HG02970 (cell line): ENCODE data around the gene TJAP1.
"Not testable (repeated sequence)": the region's sequence is repeated elsewhere in the genome, so short reads cannot be mapped to it uniquely, and the experiment has no call there.

Source experiments
- ATAC-seq: cut with Tn5 transposase; IDR thresholded peaks from one replicate; pipeline ENCODE4 v1.9.1; 2021; ENCODE audit warnings: mild to moderate bottlenecking, moderate library complexity, moderate number of reproducible peaks; ENCODE audit not compliant: unreplicated experiment, low FRiP score

The TJAP1 gene

GRCh38 chr6:43521836-43522235 is 44.5 kb downstream of the TJAP1 start:
- no peak for ATAC-seq

- ATAC-seq: no peak
These were observed 45.3 kb downstream of the TJAP1 start for GRCh38 chr6:43522547-43523261.

GRCh38 chr6:43523284-43523683 is 45.9 kb downstream of the TJAP1 start:
- no peak for ATAC-seq

GRCh38 chr6:43524483-43524961 is 47.2 kb downstream of the TJAP1 start:
- no peak for ATAC-seq

GRCh38 chr6:43532201-43532600 is 54.8 kb downstream of the TJAP1 start:
- no peak for ATAC-seq

GRCh38 chr6:43538986-43539385 is 61.6 kb downstream of the TJAP1 start:
- not testable (repeated sequence) for ATAC-seq

GRCh38 chr6:43539409-43539808 is 62.0 kb downstream of the TJAP1 start:
- not testable (repeated sequence) for ATAC-seq

GRCh38 chr6:43540507-43540906 is 63.1 kb downstream of the TJAP1 start:
- no peak for ATAC-seq

- ATAC-seq: no peak
These were observed 64.6 kb downstream of the TJAP1 start for GRCh38 chr6:43541774-43542471.

- no peak for ATAC-seq
These were observed 67.1 kb downstream of the TJAP1 start for GRCh38 chr6:43544461-43544860.

- no peak for ATAC-seq
These were observed 69.9 kb downstream of the TJAP1 start for GRCh38 chr6:43547222-43547621.
